GM18951 (cell line): ENCODE data around the gene HMCN1.

ENCODE experiments used
- POLR2A ChIP-seq: IDR thresholded peaks from 4 replicates; pipeline ENCODE4 v1.6.1; 2011; ENCODE audit warnings: mild to moderate bottlenecking; ENCODE audit not compliant: insufficient read length, insufficient read depth; ENCODE audit errors: extremely low read depth
- in situ Hi-C: fragments of 300-500 bp; cut with MboI; formaldehyde crosslinking; loops from one replicate; pipeline ENCODE4 v1.12.0; 2022; ENCODE audit warnings: low sequenced_read_pairs, mixed read lengths, inconsistent platforms; ENCODE audit not compliant: unreplicated experiment

The HMCN1 gene

DNA sequence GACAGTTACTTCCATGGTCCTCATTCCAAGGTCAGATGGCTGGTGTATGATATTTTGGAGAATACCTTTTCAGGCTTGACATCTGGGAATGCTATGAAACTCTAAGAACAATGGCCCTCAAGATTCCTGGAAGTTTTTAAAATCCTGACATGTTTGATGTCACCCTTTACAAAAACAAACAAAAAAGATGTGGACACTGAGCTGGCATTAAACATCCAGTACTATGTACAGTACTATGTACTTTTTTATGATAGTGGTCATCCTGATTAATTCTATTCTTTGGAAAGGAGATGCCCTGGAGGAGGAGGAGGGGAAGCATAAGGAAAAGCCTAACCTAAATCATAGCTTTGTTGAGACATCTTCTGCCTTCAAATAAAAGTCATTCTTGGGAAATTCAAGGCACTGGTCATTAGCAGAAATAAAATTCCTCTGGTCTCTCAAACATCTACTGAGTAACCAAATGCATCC lies 235.4 kb downstream of the HMCN1 start:
- in situ Hi-C loops = no loop called here
- no peak for TF ChIP-seq POLR2A

GRCh38 chr1:185971688-185972087 lies 237.5 kb downstream of the HMCN1 start:
- in situ Hi-C loops = no loop called here
- TF ChIP-seq POLR2A = no peak

- in situ Hi-C loops = no loop called here
- TF ChIP-seq POLR2A = no peak
Measured at GRCh38 chr1:185972096-185972850, 238.1 kb downstream of the HMCN1 start.

DNA sequence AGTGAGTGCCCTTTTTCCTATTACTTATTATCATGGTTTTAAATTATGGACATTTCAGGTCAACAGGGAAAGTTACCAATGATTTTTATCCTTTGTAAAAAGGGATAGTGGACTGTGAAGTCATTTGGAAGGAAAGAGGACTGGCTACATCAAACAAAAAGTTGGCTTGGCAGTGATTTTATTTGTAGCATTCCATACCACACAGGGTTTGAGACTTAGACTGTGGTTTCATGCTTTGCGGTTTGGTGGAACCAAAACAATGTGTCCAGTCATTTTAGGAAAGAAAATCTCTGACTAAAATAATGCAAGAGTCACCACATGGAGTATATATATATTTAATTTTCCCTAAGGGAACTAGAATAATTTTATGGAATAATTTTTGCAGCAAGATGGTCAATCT lies 239.5 kb downstream of the HMCN1 start:
- in situ Hi-C loops = no loop called here
- TF ChIP-seq POLR2A = no peak

- TF ChIP-seq POLR2A = no peak
- in situ Hi-C loops = no loop called here
Measured at GRCh38 chr1:185974367-185975170, 240.4 kb downstream of the HMCN1 start.

GRCh38 chr1:185980891-185981290 lies 246.7 kb downstream of the HMCN1 start:
- TF ChIP-seq POLR2A = no peak
- in situ Hi-C loops = no loop called here

DNA sequence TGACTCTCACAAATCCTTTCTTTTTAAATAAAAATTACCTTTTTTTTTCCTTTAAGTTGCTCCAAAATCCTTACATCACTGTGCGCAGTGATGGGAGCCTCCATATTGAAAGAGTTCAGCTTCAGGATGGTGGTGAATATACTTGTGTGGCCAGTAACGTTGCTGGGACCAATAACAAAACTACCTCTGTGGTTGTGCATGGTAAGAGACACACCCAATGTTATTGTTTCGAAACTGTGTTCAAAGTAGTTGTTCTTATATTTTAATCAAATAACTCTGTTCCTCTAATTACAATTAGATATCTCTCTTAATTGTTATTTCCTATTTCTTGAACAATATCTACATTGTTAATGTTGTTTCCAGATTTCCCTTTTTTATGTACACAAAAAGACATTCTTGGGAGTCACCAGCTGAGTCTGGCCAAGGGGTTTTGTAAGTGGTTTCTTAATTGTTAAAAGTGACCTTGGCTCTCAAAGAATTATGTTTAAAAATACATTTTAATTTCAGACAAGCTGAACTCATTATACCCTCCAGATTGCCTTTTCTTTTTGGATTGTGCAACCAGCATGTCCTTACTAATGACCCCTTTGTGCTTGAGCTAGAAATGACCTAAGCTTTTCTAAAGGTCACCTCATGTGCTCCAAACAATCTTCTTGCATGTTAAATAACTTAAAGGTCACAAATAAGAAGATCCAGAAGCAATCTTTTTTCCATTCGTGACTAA lies 250.1 kb downstream of the HMCN1 start:
- no peak for TF ChIP-seq POLR2A
- in situ Hi-C loops = no loop called here

DNA sequence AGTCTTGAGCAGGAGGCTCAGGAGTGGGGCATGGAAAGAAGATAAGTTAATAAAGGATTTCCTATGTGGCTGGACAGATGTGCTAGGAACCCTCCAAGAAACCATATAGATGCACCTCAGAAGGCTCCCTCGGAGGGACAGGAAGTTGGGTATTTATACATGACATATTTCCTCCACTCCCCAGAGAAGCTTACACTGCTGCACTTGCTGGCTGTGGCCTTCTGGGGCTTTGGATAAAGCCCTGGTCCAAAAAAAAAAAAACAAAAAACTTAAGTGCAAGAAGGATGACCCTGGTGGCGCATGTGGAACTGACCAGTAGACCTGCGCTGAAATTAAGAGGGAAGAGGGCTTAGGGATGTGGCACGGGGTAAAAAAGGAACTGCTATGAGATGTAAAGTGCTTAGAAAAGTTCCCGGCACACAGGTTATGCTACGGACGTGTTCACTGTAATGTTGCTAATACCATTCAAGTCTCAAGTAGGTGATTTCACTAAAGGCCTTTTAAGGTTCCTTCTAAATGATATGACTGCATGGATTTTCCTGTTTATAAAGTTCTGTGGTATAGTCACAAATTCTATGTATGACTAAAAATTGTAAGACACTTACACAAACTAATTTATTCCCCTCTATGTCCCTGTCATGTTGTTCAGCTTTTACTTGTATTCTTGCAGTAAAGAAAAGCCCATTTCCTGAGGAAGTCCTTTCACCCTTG lies 253.6 kb downstream of the HMCN1 start:
- no peak for TF ChIP-seq POLR2A
- in situ Hi-C loops = no loop called here

DNA sequence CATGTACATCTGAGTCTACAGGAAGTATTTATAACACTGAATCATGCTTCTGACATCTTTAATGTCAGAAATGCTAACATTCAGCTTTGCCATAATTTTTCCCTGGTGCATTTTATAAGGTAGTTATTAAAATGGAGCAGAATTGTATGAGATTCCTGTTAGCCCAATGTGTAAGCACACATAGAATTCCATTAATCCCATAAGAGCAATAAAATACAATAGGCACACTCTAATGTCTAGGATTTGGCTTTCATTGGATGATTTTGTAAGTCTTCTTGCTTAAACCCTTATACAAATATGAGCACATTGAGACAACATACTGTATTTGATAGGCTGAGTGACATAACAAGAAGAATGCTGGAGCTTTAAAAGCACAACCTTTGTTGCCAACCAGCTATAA lies 256.4 kb downstream of the HMCN1 start:
- in situ Hi-C loops = no loop called here
- no peak for TF ChIP-seq POLR2A

DNA sequence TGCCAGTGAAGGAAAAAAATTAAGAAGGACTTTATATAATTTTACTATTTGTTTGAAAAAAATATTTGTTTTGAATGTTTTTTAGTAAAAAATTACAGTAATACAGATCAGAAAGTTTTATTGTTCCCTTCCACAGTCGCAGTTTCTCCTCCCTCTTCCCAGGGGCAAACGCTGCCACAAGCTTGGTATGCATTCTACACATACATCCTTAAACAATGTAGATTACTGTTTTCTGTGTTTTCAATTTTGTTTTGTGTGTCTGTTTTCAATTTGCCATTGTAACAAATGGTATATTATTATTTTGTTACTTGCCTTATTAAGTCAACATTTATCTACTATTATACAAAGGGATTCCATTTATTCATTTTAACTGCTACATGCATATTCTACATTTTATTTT lies 257.1 kb downstream of the HMCN1 start:
- in situ Hi-C loops = no loop called here
- TF ChIP-seq POLR2A = no peak

DNA sequence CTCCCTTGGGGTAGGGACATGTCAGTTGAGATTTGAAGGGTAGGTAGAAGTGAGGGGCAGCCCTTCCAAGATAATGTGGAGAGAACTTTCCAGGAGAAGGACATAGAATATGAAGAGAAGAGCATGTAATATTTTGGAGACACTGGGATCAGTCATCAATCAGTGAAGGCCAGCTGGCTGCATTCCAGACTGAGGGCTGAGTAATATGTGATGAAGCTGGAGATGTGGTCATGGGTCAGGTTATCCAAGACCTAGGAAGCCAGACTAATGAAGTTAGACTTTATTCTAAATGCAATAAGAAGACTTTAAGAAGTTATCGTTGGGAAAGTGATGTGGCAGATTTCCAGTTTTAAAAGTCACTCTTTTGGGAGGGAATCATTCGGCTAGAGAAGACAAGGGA lies 262.0 kb downstream of the HMCN1 start:
- in situ Hi-C loops = no loop called here

DNA sequence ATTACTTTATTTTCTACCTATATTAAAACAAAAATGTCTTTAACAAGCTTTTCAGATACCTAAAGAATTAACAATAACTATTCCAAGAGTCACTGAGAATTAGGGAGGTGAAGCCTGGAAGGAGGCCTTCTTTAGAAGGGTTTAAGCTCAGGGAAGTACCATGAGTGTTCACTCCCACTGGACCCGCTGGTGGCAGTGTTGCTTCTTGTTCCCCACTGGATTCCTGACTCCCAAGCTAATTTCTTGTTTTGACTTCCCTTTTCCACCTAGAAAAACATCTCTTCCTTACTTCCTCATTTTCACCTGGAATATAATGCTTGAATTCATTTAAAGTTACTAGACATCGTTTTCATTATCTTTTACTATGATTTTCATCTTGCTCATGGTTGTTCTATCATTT lies 264.2 kb downstream of the HMCN1 start:
- no peak for TF ChIP-seq POLR2A
- in situ Hi-C loops = no loop called here

More for the DNA sequence above, 262.0 kb downstream of the HMCN1 start:
- no peak for TF ChIP-seq POLR2A

DNA sequence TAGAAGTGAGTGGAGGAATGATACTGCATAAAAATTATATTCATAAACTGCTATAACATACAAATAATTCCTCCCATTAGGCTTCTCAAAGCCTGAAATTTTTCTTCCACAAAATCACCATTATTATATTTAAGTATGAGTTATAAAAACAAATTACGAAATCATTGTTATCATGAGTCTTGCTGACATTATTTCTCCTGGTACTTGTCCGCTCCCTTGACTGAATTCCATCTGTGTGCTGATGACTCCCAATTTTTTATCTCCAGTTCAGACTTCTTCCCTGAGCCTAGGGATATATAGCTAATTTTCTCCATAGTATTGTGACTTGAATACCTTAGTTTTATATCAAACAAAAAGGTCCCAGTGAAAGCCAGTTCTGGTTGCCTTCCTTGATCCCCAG lies 268.2 kb downstream of the HMCN1 start:
- no peak for TF ChIP-seq POLR2A
- in situ Hi-C loops = no loop called here

- TF ChIP-seq POLR2A = no peak
- in situ Hi-C loops = no loop called here
Measured at GRCh38 chr1:186009039-186009737, 275.0 kb downstream of the HMCN1 start.
